Esophagus muscularis mucosa (tissue), 4 donors: ENCODE measurements around the gene IGFBP4. TPM values are rescaled to one million over a fixed set of nuclear protein-coding genes. Genes with fewer than 3 reads are reported as not detected.

Experiments
- DNase-seq: peaks from one replicate; pipeline ENCODE4 v3.0.0-alpha.2; 2017; ENCODE audit errors: extremely low spot score
- H3K27ac ChIP-seq, 4 donors: fragments of 200-600 bp; sonication (generic); replicated peaks in 1 of 4; 1 replicate in 3 of 4; 2 replicates in 1 of 4; pipeline ENCODE4 v1.5.1; 2016 to 2019; ENCODE audit warnings: mild to moderate bottlenecking in 1 of 4
- H3K27me3 ChIP-seq, 4 donors: fragments of 200-600 bp; sonication (generic); one replicate each; pipeline versions ENCODE4 v1.5.1 to v1.6.0; 2016 to 2019
- H3K36me3 ChIP-seq, 4 donors: fragments of 200-600 bp; sonication (generic); one replicate each; pipeline ENCODE4 v1.5.1; 2016 to 2019
- H3K4me1 ChIP-seq, 4 donors: fragments of 200-600 bp; sonication (generic); one replicate each; pipeline ENCODE4 v1.5.1; 2016 to 2019
- H3K4me3 ChIP-seq, 4 donors: fragments of 200-600 bp; sonication (generic); 1 replicate in 2 of 4; 2 replicates in 2 of 4; pipeline ENCODE4 v1.5.1; 2016 to 2019; ENCODE audit warnings: mild to moderate bottlenecking in 4 of 4, moderate library complexity in 1 of 4
- H3K9me3 ChIP-seq, 4 donors: fragments of 200-600 bp; sonication (generic); 1 replicate in 3 of 4; 2 replicates in 1 of 4; pipeline ENCODE4 v1.5.1; 2016 to 2019
- CTCF ChIP-seq, 3 experiments: fragments of 200-600 bp in 2 of 3; fragments of 450-650 bp in 1 of 3; sonication (generic) in 2 of 3; IDR thresholded peaks; one replicate each; pipeline ENCODE4 v1.5.1; 2017 to 2019; ENCODE audit warnings: antibody characterized with exemption in 3 of 3, mild to moderate bottlenecking in 2 of 3, moderate library complexity in 1 of 3
- EP300 ChIP-seq: sonication (generic); formaldehyde crosslinking; IDR thresholded peaks from one replicate; pipeline ENCODE4 v1.6.1; 2017; ENCODE audit warnings: antibody characterized with exemption
- POLR2A ChIP-seq: fragments of 450-650 bp; IDR thresholded peaks from one replicate; pipeline ENCODE4 v1.6.1; 2017; ENCODE audit warnings: antibody characterized with exemption, moderate library complexity, mild to moderate bottlenecking, low read depth
- POLR2AphosphoS5 ChIP-seq, 2 donors: sonication (generic); formaldehyde crosslinking; IDR thresholded peaks; one replicate each; pipeline ENCODE4 v1.6.1; 2017; ENCODE audit warnings: antibody characterized with exemption in 2 of 2
- WGBS: methylation state at CpG from one replicate; pipeline ENCODE4 v1.1.5; 2018; 5-methylcytosine and 5-hydroxymethylcytosine counted together
- intact Hi-C: fragments of 100-400 bp; cut with DNase I; formaldehyde crosslinking; loops from one replicate; pipeline ENCODE4 v1.15.1; 2023
- total RNA-seq, 4 donors: library from RNA; depleted of rRNA; stranded (reverse); fragments of >200 nt; gene quantifications; one replicate each; pipeline versions ENCODE4 v1.1.0 to v1.2.1, GENCODE V29; 2016

IGFBP4 gene
- total RNA-seq, 4 donors from 2014 or later: 258 to 444 (median 268) TPM

- 8% methylated on average over 1 of the region's 16 CpGs for WGBS
- Histone ChIP-seq H3K27me3 (no peaks in the 10 kb centered on the region), H3K4me3 (no peak overlapping the region), H3K4me1 (peaks cover 62 to 99% (median 97%) of the 10 kb centered on the region in 4 donors), H3K27ac (peak overlapping the region; percentile 78 to 98 (median 88)), H3K9me3 (no peaks in the 10 kb centered on the region), H3K36me3 (peaks cover 28 to 72% (median 49%) of the 10 kb centered on the region in 4 donors)
- TF ChIP-seq POLR2A (no peak), POLR2AphosphoS5 (IDR thresholded peaks at IDR 0.05) (no peak), EP300 (no peak), CTCF (IDR thresholded peaks at IDR 0.05) (no peak)
- intact Hi-C loops: no loop called here
- DNase-seq: no peak
These were observed 13.2 kb downstream of the IGFBP4 start for GRCh38 chr17:40456396-40456951.

GRCh38 chr17:40457369-40457768, 14.1 kb downstream of the IGFBP4 start:
- TF ChIP-seq POLR2A (no peak), CTCF (IDR thresholded peaks at IDR 0.05) (no peak), EP300 (no peak), POLR2AphosphoS5 (IDR thresholded peaks at IDR 0.05) (no peak)
- Histone ChIP-seq H3K4me1 (peaks cover 61 to 99% (median 97%) of the 10 kb centered on the region in 4 donors), H3K27ac (peak overlapping the region; percentile 78 to 98 (median 88)), H3K36me3 (peaks cover 23 to 66% (median 49%) of the 10 kb centered on the region in 4 donors), H3K9me3 (no peaks in the 10 kb centered on the region), H3K27me3 (no peaks in the 10 kb centered on the region), H3K4me3 (no peak overlapping the region)
- intact Hi-C loops: no loop called here
- DNase-seq: no peak
- WGBS: 85% methylated on average over 3 of the region's 3 CpGs

- Histone ChIP-seq H3K9me3 (no peaks in the 10 kb centered on the region), H3K36me3 (peaks cover 15 to 58% (median 42%) of the 10 kb centered on the region in 4 donors), H3K27me3 (no peaks in the 10 kb centered on the region), H3K4me3 (no peak overlapping the region), H3K27ac (peak overlapping the region; percentile 78 to 98 (median 88)), H3K4me1 (peaks cover 61 to 99% (median 97%) of the 10 kb centered on the region in 4 donors)
- DNase-seq: no peak
- intact Hi-C loops: no loop called here
- whole genome bisulfite sequencing: 18% methylated on average over 15 of the region's 16 CpGs
- TF ChIP-seq POLR2A (no peak), POLR2AphosphoS5 (IDR thresholded peaks at IDR 0.05) (peak in 1 of 2 donors; percentile 52), EP300 (no peak)
These were observed 14.9 kb downstream of the IGFBP4 start for GRCh38 chr17:40457964-40458791.

GRCh38 chr17:40458851-40459482, 15.7 kb downstream of the IGFBP4 start:
- peak overlapping the region; percentile 78 to 98 (median 88) for H3K27ac ChIP-seq
- 78% methylated on average over 12 of the region's 12 CpGs for WGBS
- intact Hi-C loops: no loop called here

More at GRCh38 chr17:40458851-40459482, 15.7 kb downstream of the IGFBP4 start:
- peaks cover 9 to 50% (median 34%) of the 10 kb centered on the region in 4 donors for H3K36me3 ChIP-seq
- H3K9me3 ChIP-seq: no peaks in the 10 kb centered on the region
- H3K27me3 ChIP-seq: no peaks in the 10 kb centered on the region
- H3K4me3 ChIP-seq: no peak overlapping the region
- TF ChIP-seq EP300 (no peak), CTCF (IDR thresholded peaks at IDR 0.05) (no peak), POLR2AphosphoS5 (IDR thresholded peaks at IDR 0.05) (no peak), POLR2A (no peak)
- no peak for DNase-seq
- H3K4me1 ChIP-seq: peaks cover 54 to 99% (median 96%) of the 10 kb centered on the region in 4 donors
